Measurements from ENCODE around the gene RTTN.

The RTTN gene

DNA sequence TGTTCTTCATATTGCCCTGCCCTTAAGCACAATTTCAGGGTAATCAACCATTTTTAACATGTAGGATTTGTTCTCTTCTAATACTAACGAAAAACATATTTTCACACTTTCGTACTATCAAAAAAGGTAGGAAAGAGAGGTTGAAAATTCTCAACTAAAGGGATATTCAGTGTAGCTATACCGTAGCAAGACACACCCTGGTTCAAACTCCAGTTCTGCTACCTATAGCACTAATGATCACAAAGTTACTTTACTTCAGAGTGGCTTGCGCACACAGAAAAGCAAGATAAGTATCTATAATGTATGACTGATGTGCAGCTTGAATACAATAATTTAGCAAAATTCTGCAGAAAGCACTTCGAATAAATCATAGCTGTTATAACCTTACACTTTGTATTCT is 132.1 kb downstream of the RTTN start:
- no peak overlapping the region for H2BK120ac ChIP-seq (ENCODE audit: low read depth, low read length)
- no peak overlapping the region for H3K4me3 ChIP-seq (ENCODE audit: insufficient read depth in 1 of 2, low read depth in 1 of 2, low read length in 2 of 2)
- no peaks in the 10 kb centered on the region for H3K4me1 ChIP-seq (ENCODE audit: control insufficient read depth, insufficient read depth, low read depth, low read length)
- no peaks in the 10 kb centered on the region for H3K27me3 ChIP-seq (ENCODE audit: control insufficient read depth in 1 of 2, insufficient read depth in 1 of 2, low read length in 2 of 2)
- H2AK5ac ChIP-seq (ENCODE audit: low read length, severe bottlenecking), result no peak overlapping the region
- no peak overlapping the region for H3K14ac ChIP-seq (ENCODE audit: low read length in 2 of 2)
- no peaks in the 10 kb centered on the region for H3K9me3 ChIP-seq (ENCODE audit: control insufficient read depth, low read length)
- no peak overlapping the region for H4K8ac ChIP-seq (ENCODE audit: low read length)
- no peak overlapping the region for H3K18ac ChIP-seq (ENCODE audit: low read depth in 1 of 2, low read length in 2 of 2)
- no peak overlapping the region for H3K27ac ChIP-seq (ENCODE audit: low read length, poor library complexity, severe bottlenecking)
- H3K36me3 ChIP-seq (ENCODE audit: control insufficient read depth in 1 of 2, insufficient read depth in 2 of 2, low read depth in 1 of 2, low read length in 2 of 2), result no peaks in the 10 kb centered on the region
- WGBS, result 100% methylated on average over 3 of the region's 5 CpGs
- H2AFZ ChIP-seq (ENCODE audit: low read depth, low read length), result no peak overlapping the region
- H2BK15ac ChIP-seq (ENCODE audit: low read depth, poor library complexity, severe bottlenecking), result no peak overlapping the region
- H3K9ac ChIP-seq (ENCODE audit: low read length), result no peak overlapping the region
- no peak overlapping the region for H3K4ac ChIP-seq (ENCODE audit: low read depth in 1 of 2, low read length in 2 of 2)
- DNase-seq, result no peak
- H3K79me1 ChIP-seq (replicated peaks; ENCODE audit: low read length, poor library complexity, severe bottlenecking), result no peaks in the 10 kb centered on the region
- no peak overlapping the region for H2BK5ac ChIP-seq (ENCODE audit: low read depth, low read length, poor library complexity, severe bottlenecking)
- H4K91ac ChIP-seq (ENCODE audit: low read length), result no peak overlapping the region
- no peak overlapping the region for H3K4me2 ChIP-seq (ENCODE audit: low read length, poor library complexity, severe bottlenecking)
- no peak overlapping the region for H3K23ac ChIP-seq (ENCODE audit: low read length in 2 of 2)
- no peak overlapping the region for H2BK12ac ChIP-seq (ENCODE audit: low read length in 2 of 2)

DNA sequence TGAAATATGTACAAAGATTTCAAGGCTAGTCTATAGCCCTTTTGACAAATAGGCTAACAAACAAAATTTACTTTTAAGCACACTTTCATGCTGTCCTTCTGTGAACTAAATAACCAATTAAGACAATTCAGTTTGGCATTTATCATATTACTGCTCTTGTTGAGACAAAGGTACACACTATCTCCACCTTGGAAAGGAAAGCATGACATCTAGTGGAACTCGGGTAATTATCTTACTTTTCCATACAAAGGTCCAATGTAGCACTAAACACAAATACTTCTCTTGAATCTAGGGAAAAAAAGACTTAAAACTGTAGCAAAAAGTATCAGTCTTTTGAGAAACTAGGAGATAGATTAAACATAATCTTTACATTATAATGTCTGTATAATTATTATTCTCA is 132.8 kb downstream of the RTTN start:
- H3K36me3 ChIP-seq (ENCODE audit: control insufficient read depth in 1 of 2, insufficient read depth in 2 of 2, low read depth in 1 of 2, low read length in 2 of 2), result no peaks in the 10 kb centered on the region
- H2BK5ac ChIP-seq (ENCODE audit: low read depth, low read length, poor library complexity, severe bottlenecking), result no peak overlapping the region
- H4K91ac ChIP-seq (ENCODE audit: low read length), result no peak overlapping the region
- no peak overlapping the region for H3K9ac ChIP-seq (ENCODE audit: low read length)
- WGBS, result no CpG with 5 or more reads among the region's 1 CpG
- H2BK120ac ChIP-seq (ENCODE audit: low read depth, low read length), result no peak overlapping the region
- no peak overlapping the region for H3K4me2 ChIP-seq (ENCODE audit: low read length, poor library complexity, severe bottlenecking)
- H3K18ac ChIP-seq (ENCODE audit: low read depth in 1 of 2, low read length in 2 of 2), result no peak overlapping the region
- no peaks in the 10 kb centered on the region for H3K4me1 ChIP-seq (ENCODE audit: control insufficient read depth, insufficient read depth, low read depth, low read length)
- no peak overlapping the region for H3K4ac ChIP-seq (ENCODE audit: low read depth in 1 of 2, low read length in 2 of 2)
- H3K79me1 ChIP-seq (replicated peaks; ENCODE audit: low read length, poor library complexity, severe bottlenecking), result no peaks in the 10 kb centered on the region
- H3K9me3 ChIP-seq (ENCODE audit: control insufficient read depth, low read length), result no peaks in the 10 kb centered on the region
- H2AK5ac ChIP-seq (ENCODE audit: low read length, severe bottlenecking), result no peak overlapping the region
- no peak overlapping the region for H3K14ac ChIP-seq (ENCODE audit: low read length in 2 of 2)
- no peak overlapping the region for H2BK12ac ChIP-seq (ENCODE audit: low read length in 2 of 2)
- no peak overlapping the region for H3K27ac ChIP-seq (ENCODE audit: low read length, poor library complexity, severe bottlenecking)
- H2AFZ ChIP-seq (ENCODE audit: low read depth, low read length), result no peak overlapping the region
- H4K8ac ChIP-seq (ENCODE audit: low read length), result no peak overlapping the region
- no peak overlapping the region for H2BK15ac ChIP-seq (ENCODE audit: low read depth, poor library complexity, severe bottlenecking)
- DNase-seq, result peak; percentile 26
- H3K23ac ChIP-seq (ENCODE audit: low read length in 2 of 2), result no peak overlapping the region
- no peak overlapping the region for H3K4me3 ChIP-seq (ENCODE audit: insufficient read depth in 1 of 2, low read depth in 1 of 2, low read length in 2 of 2)
- no peaks in the 10 kb centered on the region for H3K27me3 ChIP-seq (ENCODE audit: control insufficient read depth in 1 of 2, insufficient read depth in 1 of 2, low read length in 2 of 2)

DNA sequence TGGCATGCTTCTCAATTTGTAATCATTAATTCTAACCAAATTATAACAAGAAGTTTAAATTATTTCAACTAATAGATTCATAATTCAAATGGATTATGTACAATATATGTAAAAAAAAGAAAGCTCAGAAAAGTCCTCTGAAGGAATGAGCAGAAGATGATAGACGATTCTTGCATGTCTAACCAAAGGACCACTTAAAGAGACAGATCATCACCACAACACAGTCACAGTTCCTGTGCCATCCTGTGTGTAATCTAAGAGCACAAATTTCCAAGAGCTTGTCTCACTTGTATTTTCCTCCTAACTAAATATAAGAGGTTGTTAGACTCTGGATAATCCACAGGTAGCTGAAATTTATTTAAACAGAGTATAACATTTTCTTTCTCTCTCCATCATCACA is 135.5 kb downstream of the RTTN start:
- H3K36me3 ChIP-seq (ENCODE audit: control insufficient read depth in 1 of 2, insufficient read depth in 2 of 2, low read depth in 1 of 2, low read length in 2 of 2), result no peaks in the 10 kb centered on the region
- no peak overlapping the region for H2AFZ ChIP-seq (ENCODE audit: low read depth, low read length)
- H4K8ac ChIP-seq (ENCODE audit: low read length), result no peak overlapping the region
- H3K14ac ChIP-seq (ENCODE audit: low read length in 2 of 2), result no peak overlapping the region
- no peak overlapping the region for H3K4ac ChIP-seq (ENCODE audit: low read depth in 1 of 2, low read length in 2 of 2)
- H3K27ac ChIP-seq (ENCODE audit: low read length, poor library complexity, severe bottlenecking), result no peak overlapping the region
- 100% methylated on average over 1 of the region's 1 CpG for WGBS
- no peak overlapping the region for H3K23ac ChIP-seq (ENCODE audit: low read length in 2 of 2)
- no peak overlapping the region for H2AK5ac ChIP-seq (ENCODE audit: low read length, severe bottlenecking)
- DNase-seq, result no peak
- no peak overlapping the region for H3K4me2 ChIP-seq (ENCODE audit: low read length, poor library complexity, severe bottlenecking)
- no peak overlapping the region for H4K91ac ChIP-seq (ENCODE audit: low read length)
- no peak overlapping the region for H3K18ac ChIP-seq (ENCODE audit: low read depth in 1 of 2, low read length in 2 of 2)
- H3K9ac ChIP-seq (ENCODE audit: low read length), result no peak overlapping the region
- H2BK15ac ChIP-seq (ENCODE audit: low read depth, poor library complexity, severe bottlenecking), result no peak overlapping the region
- H3K79me1 ChIP-seq (replicated peaks; ENCODE audit: low read length, poor library complexity, severe bottlenecking), result no peaks in the 10 kb centered on the region
- no peaks in the 10 kb centered on the region for H3K27me3 ChIP-seq (ENCODE audit: control insufficient read depth in 1 of 2, insufficient read depth in 1 of 2, low read length in 2 of 2)
- H3K4me3 ChIP-seq (ENCODE audit: insufficient read depth in 1 of 2, low read depth in 1 of 2, low read length in 2 of 2), result no peak overlapping the region
- H2BK5ac ChIP-seq (ENCODE audit: low read depth, low read length, poor library complexity, severe bottlenecking), result no peak overlapping the region
- no peak overlapping the region for H2BK120ac ChIP-seq (ENCODE audit: low read depth, low read length)
- H3K4me1 ChIP-seq (ENCODE audit: control insufficient read depth, insufficient read depth, low read depth, low read length), result no peaks in the 10 kb centered on the region
- no peaks in the 10 kb centered on the region for H3K9me3 ChIP-seq (ENCODE audit: control insufficient read depth, low read length)
- H2BK12ac ChIP-seq (ENCODE audit: low read length in 2 of 2), result no peak overlapping the region

DNA sequence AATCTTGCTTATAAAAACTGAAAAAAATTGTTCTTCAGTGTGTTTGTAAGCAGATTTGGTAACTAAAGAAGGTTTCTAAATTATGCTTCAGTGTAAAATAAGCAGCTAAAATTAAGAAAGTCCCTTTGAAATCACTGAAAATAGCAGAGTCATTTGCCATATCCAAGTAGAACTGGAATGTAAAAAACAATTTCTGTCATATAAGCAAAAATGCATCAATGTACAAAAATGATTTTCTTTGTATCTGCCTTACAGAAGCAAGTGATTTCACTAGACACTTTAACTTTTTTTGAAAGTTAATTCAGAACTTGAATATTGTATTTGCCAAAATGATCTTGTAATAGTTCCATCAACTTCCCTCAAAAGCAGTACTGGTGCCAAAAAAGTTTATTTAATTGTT is 136.1 kb downstream of the RTTN start:
- no peak for DNase-seq
- no peak overlapping the region for H3K14ac ChIP-seq (ENCODE audit: low read length in 2 of 2)
- H3K9ac ChIP-seq (ENCODE audit: low read length), result no peak overlapping the region
- no peaks in the 10 kb centered on the region for H3K4me1 ChIP-seq (ENCODE audit: control insufficient read depth, insufficient read depth, low read depth, low read length)
- no peak overlapping the region for H3K4me2 ChIP-seq (ENCODE audit: low read length, poor library complexity, severe bottlenecking)
- no peak overlapping the region for H3K4me3 ChIP-seq (ENCODE audit: insufficient read depth in 1 of 2, low read depth in 1 of 2, low read length in 2 of 2)
- H2AK5ac ChIP-seq (ENCODE audit: low read length, severe bottlenecking), result no peak overlapping the region
- no peak overlapping the region for H3K27ac ChIP-seq (ENCODE audit: low read length, poor library complexity, severe bottlenecking)
- H3K36me3 ChIP-seq (ENCODE audit: control insufficient read depth in 1 of 2, insufficient read depth in 2 of 2, low read depth in 1 of 2, low read length in 2 of 2), result no peaks in the 10 kb centered on the region
- H3K23ac ChIP-seq (ENCODE audit: low read length in 2 of 2), result no peak overlapping the region
- no peaks in the 10 kb centered on the region for H3K27me3 ChIP-seq (ENCODE audit: control insufficient read depth in 1 of 2, insufficient read depth in 1 of 2, low read length in 2 of 2)
- no peak overlapping the region for H2BK5ac ChIP-seq (ENCODE audit: low read depth, low read length, poor library complexity, severe bottlenecking)
- no peak overlapping the region for H3K4ac ChIP-seq (ENCODE audit: low read depth in 1 of 2, low read length in 2 of 2)
- no peaks in the 10 kb centered on the region for H3K9me3 ChIP-seq (ENCODE audit: control insufficient read depth, low read length)
- H2AFZ ChIP-seq (ENCODE audit: low read depth, low read length), result no peak overlapping the region
- H3K18ac ChIP-seq (ENCODE audit: low read depth in 1 of 2, low read length in 2 of 2), result no peak overlapping the region
- H2BK120ac ChIP-seq (ENCODE audit: low read depth, low read length), result no peak overlapping the region
- no peak overlapping the region for H4K91ac ChIP-seq (ENCODE audit: low read length)
- H3K79me1 ChIP-seq (replicated peaks; ENCODE audit: low read length, poor library complexity, severe bottlenecking), result no peaks in the 10 kb centered on the region
- H4K8ac ChIP-seq (ENCODE audit: low read length), result no peak overlapping the region
- H2BK12ac ChIP-seq (ENCODE audit: low read length in 2 of 2), result no peak overlapping the region
- no peak overlapping the region for H2BK15ac ChIP-seq (ENCODE audit: low read depth, poor library complexity, severe bottlenecking)

Data from mesenchymal stem cell (in vitro differentiated cells and primary cell).